H1 (cell line): Measurements from ENCODE around the gene SAE1. TPM values are rescaled to one million over a fixed set of nuclear protein-coding genes. Genes with fewer than 3 reads are reported as not detected.

Source experiments
- CTCF ChIA-PET: fragments of 300-600 bp; sonication (Branson Sonifier 250); formaldehyde crosslinking; loops from one replicate; lab custom pipeline; 2021; ENCODE audit not compliant: partially characterized antibody; lab: Charles Lee
- POLR2A ChIA-PET: fragments of 300-600 bp; sonication (Branson Sonifier 250); formaldehyde crosslinking; loops from one replicate; lab custom pipeline; 2021; ENCODE audit warnings: inconsistent platforms; ENCODE audit not compliant: partially characterized antibody; lab: Charles Lee
- DNase-seq, 2 experiments: peaks; one replicate each; pipeline versions ENCODE4 v3.0.0 to v3.0.0-alpha.2; 2010 to 2022; ENCODE audit warnings: low spot score in 2 of 2, low read depth in 1 of 2, mixed read lengths in 1 of 2
- FAIRE-seq: peaks from 2 replicates; lab custom pipeline; 2011; peaks lifted over from hg19 to GRCh38; lab: Jason Lieb, UNC
- H2AFZ ChIP-seq: 2 replicates; pipeline ENCODE4 v1.8.1; 2012; ENCODE audit warnings: low read length, inconsistent platforms
- H2AK5ac ChIP-seq: 2 replicates; pipeline ENCODE4 v1.6.1; 2013; ENCODE audit warnings: low read depth, low read length
- H2BK120ac ChIP-seq: replicated peaks from 2 replicates; pipeline ENCODE3; 2013; ENCODE audit warnings: low read depth, low read length, inconsistent platforms
- H2BK12ac ChIP-seq: 2 replicates; pipeline ENCODE4 v1.6.1; 2013; ENCODE audit warnings: low read depth, low read length
- H2BK15ac ChIP-seq: 2 replicates; pipeline ENCODE4 v1.6.1; 2013; ENCODE audit warnings: low read length
- H2BK20ac ChIP-seq: 2 replicates; pipeline ENCODE4 v1.6.1; 2013; ENCODE audit warnings: low read length
- H2BK5ac ChIP-seq: 2 replicates; pipeline ENCODE4 v1.6.1; 2013; ENCODE audit warnings: low read depth, low read length
- H3K14ac ChIP-seq: 2 replicates; pipeline ENCODE4 v1.6.1; 2013; ENCODE audit warnings: inconsistent platforms; ENCODE audit not compliant: insufficient read length
- H3K18ac ChIP-seq: 2 replicates; pipeline ENCODE4 v1.6.1; 2013; ENCODE audit warnings: low read length; ENCODE audit errors: extremely low read depth
- H3K23ac ChIP-seq: 2 replicates; pipeline ENCODE4 v1.6.1; 2013; ENCODE audit warnings: inconsistent platforms; ENCODE audit not compliant: insufficient read length
- H3K23me2 ChIP-seq: 2 replicates; pipeline ENCODE4 v1.6.1; 2013; ENCODE audit warnings: low read depth, low read length
- H3K27ac ChIP-seq: 2 replicates; pipeline ENCODE4 v1.6.1; 2011; ENCODE audit warnings: low read depth, low read length, inconsistent platforms
- H3K27me3 ChIP-seq, 4 experiments: replicated peaks in 1 of 4; 1 replicate in 1 of 4; 2 replicates in 3 of 4; pipeline versions ENCODE4 v1.6.1 to v1.8.1; 2011 to 2013; ENCODE audit warnings: low read length in 3 of 4, mild to moderate bottlenecking in 3 of 4, inconsistent platforms in 2 of 4, mixed read lengths in 2 of 4, moderate library complexity in 1 of 4; ENCODE audit not compliant: control insufficient read depth in 3 of 4, insufficient read depth in 3 of 4; ENCODE audit errors: extremely low read depth in 1 of 4
- H3K36me3 ChIP-seq, 4 experiments: 2 replicates each; pipeline versions ENCODE4 v1.6.1 to v1.8.1; 2011 to 2013; ENCODE audit warnings: mild to moderate bottlenecking in 4 of 4, low read length in 3 of 4, moderate library complexity in 2 of 4, control low read depth in 1 of 4, inconsistent platforms in 1 of 4; ENCODE audit not compliant: insufficient read depth in 4 of 4, control insufficient read depth in 2 of 4
- H3K4ac ChIP-seq: replicated peaks from 2 replicates; pipeline ENCODE3; 2013; ENCODE audit warnings: low read length, low read depth, mixed read lengths, inconsistent platforms; ENCODE audit not compliant: insufficient read length
- H3K4me1 ChIP-seq, 4 experiments: replicated peaks in 1 of 4; 1 replicate in 1 of 4; 2 replicates in 3 of 4; pipeline versions ENCODE4 v1.6.1 to v1.8.1; 2011 to 2013; ENCODE audit warnings: low read length in 3 of 4, inconsistent platforms in 2 of 4, mixed read lengths in 1 of 4; ENCODE audit not compliant: insufficient read depth in 4 of 4, control insufficient read depth in 3 of 4
- H3K4me2 ChIP-seq, 2 experiments: 2 replicates each; pipeline versions ENCODE4 v1.6.1 to v1.8.1; 2011 to 2013; ENCODE audit warnings: low read depth in 2 of 2, low read length in 2 of 2, control low read depth in 1 of 2, inconsistent platforms in 1 of 2, mild to moderate bottlenecking in 1 of 2; ENCODE audit not compliant: insufficient read depth in 1 of 2
- H3K4me3 ChIP-seq, 4 experiments: fragments of 200-600, 300-600 bp in 1 of 4; sonication (generic), shearing (Covaris generic), sonication (Bioruptor Twin) in 1 of 4; 2 replicates each; pipeline versions ENCODE4 v1.5.1 to v1.8.1; 2011 to 2016; ENCODE audit warnings: low read length in 4 of 4, low read depth in 3 of 4, control low read depth in 2 of 4, inconsistent platforms in 2 of 4, mild to moderate bottlenecking in 2 of 4, mixed read lengths in 1 of 4, moderate library complexity in 1 of 4; ENCODE audit not compliant: insufficient read depth in 2 of 4; ENCODE audit errors: extremely low read depth in 1 of 4
- H3K56ac ChIP-seq: replicated peaks from 2 replicates; pipeline ENCODE3; 2013; ENCODE audit warnings: low read depth, mild to moderate bottlenecking, mixed read lengths, low read length, inconsistent platforms; ENCODE audit not compliant: insufficient read length
- H3K79me1 ChIP-seq: 2 replicates; pipeline ENCODE4 v1.6.1; 2013; ENCODE audit warnings: low read depth, low read length, control low read depth
- H3K79me2 ChIP-seq, 2 experiments: 2 replicates each; pipeline versions ENCODE4 v1.6.1 to v1.8.1; 2012 to 2013; ENCODE audit warnings: low read length in 2 of 2, mild to moderate bottlenecking in 2 of 2, inconsistent platforms in 1 of 2; ENCODE audit not compliant: insufficient read depth in 2 of 2, control insufficient read depth in 1 of 2
- H3K9ac ChIP-seq, 4 experiments: replicated peaks in 1 of 4; 1 replicate in 1 of 4; 2 replicates in 3 of 4; pipeline versions ENCODE4 v1.6.1 to v1.8.1; 2011 to 2013; ENCODE audit warnings: low read depth in 3 of 4, low read length in 3 of 4, control low read depth in 2 of 4, mild to moderate bottlenecking in 2 of 4, moderate library complexity in 2 of 4, inconsistent platforms in 1 of 4; ENCODE audit errors: extremely low read depth in 1 of 4
- H3K9me3 ChIP-seq, 2 experiments: 2 replicates each; pipeline versions ENCODE4 v1.6.1 to v1.8.1; 2012 to 2013; ENCODE audit warnings: mild to moderate bottlenecking in 2 of 2, moderate library complexity in 2 of 2, control low read depth in 1 of 2, inconsistent platforms in 1 of 2, low read depth in 1 of 2, low read length in 1 of 2, mixed read lengths in 1 of 2; ENCODE audit not compliant: insufficient read depth in 2 of 2
- H4K20me1 ChIP-seq, 2 experiments: replicated peaks in 1 of 2; 2 replicates each; pipeline versions ENCODE3 to v1.8.1; 2011 to 2013; ENCODE audit warnings: inconsistent platforms in 2 of 2, low read length in 2 of 2, mild to moderate bottlenecking in 1 of 2; ENCODE audit not compliant: insufficient read depth in 2 of 2, control insufficient read depth in 1 of 2
- H4K5ac ChIP-seq: 2 replicates; pipeline ENCODE4 v1.6.1; 2013; ENCODE audit warnings: low read length, low read depth, mixed read lengths, inconsistent platforms; ENCODE audit not compliant: insufficient read length
- H4K8ac ChIP-seq: 2 replicates; pipeline ENCODE4 v1.8.0; 2013; ENCODE audit warnings: mild to moderate bottlenecking, moderate library complexity, low read length, inconsistent platforms; ENCODE audit not compliant: insufficient read depth; ENCODE audit errors: extremely low read depth
- H4K91ac ChIP-seq: replicated peaks from 2 replicates; pipeline ENCODE3; 2013; ENCODE audit warnings: low read length, mixed read lengths, inconsistent platforms; ENCODE audit not compliant: insufficient read length
- BCL11A ChIP-seq, 2 experiments: IDR thresholded peaks; one replicate each; pipeline ENCODE4 v1.6.1; 2011; ENCODE audit warnings: low read depth in 2 of 2, low read length in 2 of 2, mild to moderate bottlenecking in 2 of 2
- CHD2 ChIP-seq: IDR thresholded peaks from 2 replicates; pipeline ENCODE4 v1.6.1; 2012; ENCODE audit warnings: low read length, improper control_type of control experiment
- CTBP2 ChIP-seq: IDR thresholded peaks from 2 replicates; pipeline ENCODE4 v1.7.0; 2011; ENCODE audit warnings: borderline replicate concordance, mild to moderate bottlenecking, moderate library complexity, mixed read lengths, low read length; ENCODE audit not compliant: insufficient read depth, insufficient read length
- EP300 ChIP-seq, 2 experiments: IDR thresholded peaks; 1 replicate in 1 of 2; 2 replicates in 1 of 2; pipeline ENCODE4 v1.6.1; 2011 to 2012; ENCODE audit warnings: low read depth in 2 of 2, low read length in 2 of 2, mild to moderate bottlenecking in 2 of 2, borderline replicate concordance in 1 of 2, inconsistent platforms in 1 of 2, moderate library complexity in 1 of 2
- KDM5A ChIP-seq: fragments of 200-600 bp; IDR thresholded peaks from 2 replicates; pipeline ENCODE4 v1.7.1; 2012; ENCODE audit warnings: mild to moderate bottlenecking, low read length, inconsistent platforms, mixed read lengths
- POLR2AphosphoS5 ChIP-seq: IDR thresholded peaks from 2 replicates; pipeline ENCODE4 v1.6.1; 2011; ENCODE audit warnings: low read depth, low read length
- RFX5 ChIP-seq: IDR thresholded peaks from 2 replicates; pipeline ENCODE4 v1.6.1; 2011; ENCODE audit warnings: low read depth, low read length, improper control_type of control experiment, borderline replicate concordance
- SP4 ChIP-seq: IDR thresholded peaks from 2 replicates; pipeline ENCODE4 v1.6.1; 2012; ENCODE audit warnings: low read length, inconsistent platforms
- TCF12 ChIP-seq: IDR thresholded peaks from 2 replicates; pipeline ENCODE4 v1.6.1; 2011; ENCODE audit warnings: low read depth, mild to moderate bottlenecking, low read length
- WGBS, 2 experiments: shearing (Covaris generic) in 1 of 2; methylation state at CpG; one replicate each; pipeline versions ENCODE4 v1.1.6 to v1.1.7; 2013 to 2015; ENCODE audit warnings: low lambda C conversion rate in 2 of 2, mixed read lengths in 2 of 2, inconsistent platforms in 1 of 2, low coverage in 1 of 2, missing lambda C conversion rate in 1 of 2; ENCODE audit not compliant: insufficient replicate concordance in 2 of 2, insufficient coverage in 1 of 2, insufficient read length in 1 of 2; ENCODE audit errors: extremely low coverage in 1 of 2, missing lambda C conversion rate in 1 of 2; 5-methylcytosine and 5-hydroxymethylcytosine counted together
- polyA plus RNA-seq, 7 experiments: library from polyadenylated mRNA; depleted of rRNA in 3 of 7; stranded (reverse) in 5 of 7; unstranded in 2 of 7; fragments of >200 nt in 5 of 7; fragments of 200-250 nt in 2 of 7; gene quantifications; 1 replicate in 5 of 7; 2 replicates in 1 of 7; 4 replicates in 1 of 7; pipeline versions ENCODE4 v1.2.1 to v1.2.3, GENCODE V29; 2011 to 2013; ENCODE audit warnings: missing spikeins in 2 of 7, mixed read lengths in 2 of 7
- total RNA-seq: library from RNA; stranded (reverse); fragmentation: NEBNext Ultra II Directional; extraction: Animal tissue kit (Norgen Biotek cat#: 25700); gene quantifications from 2 replicates; pipeline ENCODE4 v1.2.1, GENCODE V29; 2021

The SAE1 gene
- total and polyA plus RNA-seq, 2 of the 8 experiments (the other 6 are each of a cell fraction or from before 2014, with no cell fraction given), result 213 to 268 TPM

DNA sequence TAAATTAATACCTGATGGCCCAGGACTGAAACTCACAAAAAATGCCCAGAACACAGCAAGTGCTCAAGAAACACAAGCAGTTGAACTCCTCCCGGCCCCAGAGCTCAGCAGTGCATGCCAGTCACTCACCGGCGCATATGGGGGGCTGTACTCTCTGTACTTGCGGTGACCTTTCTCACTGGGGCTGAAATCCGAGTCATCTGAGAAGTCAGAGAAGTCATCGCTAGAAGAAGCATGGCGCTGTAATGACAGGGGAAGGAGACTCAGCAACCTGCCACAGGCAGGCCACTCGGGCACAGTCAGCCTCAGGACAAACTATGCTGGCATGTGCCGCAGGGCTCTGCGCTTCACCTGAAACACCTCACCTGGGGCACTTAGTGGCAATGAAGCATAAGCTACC is 36.8 kb upstream of the SAE1 start:
- H2AK5ac ChIP-seq, result no peak overlapping the region
- H3K56ac ChIP-seq, result no peak overlapping the region
- H3K9me3 ChIP-seq, result no peaks in the 10 kb centered on the region
- H3K4me2 ChIP-seq, result no peak overlapping the region
- peaks cover 2 to 8% (median 4%) of the 10 kb centered on the region in 4 experiments; a peak in 3 of 7 replicates for H3K4me1 ChIP-seq
- H3K23ac ChIP-seq, result no peak overlapping the region
- no peak for FAIRE-seq
- H3K79me1 ChIP-seq, result peaks cover 15% of the 10 kb centered on the region
- H2BK120ac ChIP-seq, result no peak overlapping the region
- H4K20me1 ChIP-seq, result peaks cover 16% of the 10 kb centered on the region in 2 experiments
- H2BK5ac ChIP-seq, result no peak overlapping the region
- no peak overlapping the region for H3K4me3 ChIP-seq
- H4K5ac ChIP-seq, result no peak overlapping the region
- no peak overlapping the region for H3K4ac ChIP-seq
- H3K23me2 ChIP-seq, result no peaks in the 10 kb centered on the region
- no peak overlapping the region for H3K27ac ChIP-seq
- no peak overlapping the region for H4K91ac ChIP-seq
- no peak overlapping the region for H2AFZ ChIP-seq
- ChIA-PET CTCF (interaction anchor here (0.8 to 4.7 kb wide), 4 partner anchors 14 to 82 kb away, joined by 3 to 32 read pairs (median 3); no protein-coding TSS in a partner anchor), POLR2A (interaction anchor here (13.8 kb wide), 1 partner anchor 15 kb away, joined by 209 read pairs; the partner anchor contains the start of gene ZC3H4)
- H3K36me3 ChIP-seq, result peaks cover 15 to 51% (median 23%) of the 10 kb centered on the region in 4 experiments; a peak in 7 of 8 replicates
- no peak overlapping the region for H3K14ac ChIP-seq
- H3K18ac ChIP-seq, result no peak overlapping the region
- no peak overlapping the region for H2BK20ac ChIP-seq
- H3K79me2 ChIP-seq, result peaks cover 0 to 46% of the 10 kb centered on the region in 2 experiments; a peak in 3 of 4 replicates
- no peak overlapping the region for H4K8ac ChIP-seq
- no peak for TF ChIP-seq RFX5
- TF ChIP-seq CTBP2, result no peak
- no peak for TF ChIP-seq CHD2
- TF ChIP-seq BCL11A (IDR thresholded peaks at IDR 0.05; ENCODE audit: low read depth in 2 of 2, low read length in 2 of 2), result no peak
- TF ChIP-seq TCF12, result no peak
- no peak for TF ChIP-seq POLR2AphosphoS5
- TF ChIP-seq SP4, result no peak
- no peak for TF ChIP-seq KDM5A
- no peak for TF ChIP-seq EP300 (IDR thresholded peaks at IDR 0.05; ENCODE audit: borderline replicate concordance in 1 of 2, low read depth in 2 of 2, low read length in 2 of 2)
- no peak overlapping the region for H2BK15ac ChIP-seq
- WGBS, 2 experiments, result 94% methylated on average over 10 of the region's 10 CpGs; no CpG with 5 or more reads in 1 of the 2 experiments
- no peak for DNase-seq
- no peaks in the 10 kb centered on the region; a peak in 1 of 7 replicates for H3K27me3 ChIP-seq
- no peak overlapping the region for H3K9ac ChIP-seq
- H2BK12ac ChIP-seq, result no peak overlapping the region
